IMR-90 (cell line): ENCODE results near the gene ANKRD1. TPM values are rescaled to one million over a fixed set of nuclear protein-coding genes. Genes with fewer than 3 reads are reported as not detected.
A peak's percentile ranks its signal among the peaks of the same experiment; 100 is the strongest.

Experiments used
- ATAC-seq: fragments of 200-7000 bp; cut with Tn5 transposase; 2 replicates; pipeline ENCODE4 v1.9.1; 2020; ENCODE audit warnings: low read depth, mild to moderate bottlenecking, moderate library complexity
- Bru-seq: library from RNA; stranded (reverse); fragments of 400-500 nt; gene quantifications from one replicate; lab custom pipeline; 2021; lab: Mats Ljungman, UMichigan
- BruChase-seq, 2 experiments: library from RNA; stranded (reverse); fragments of 400-500 nt; gene quantifications; one replicate each; lab custom pipeline; 2021; lab: Mats Ljungman, UMichigan
- BruUV-seq: library from RNA; stranded (reverse); fragments of 400-500 nt; replicated peaks from 2 replicates; lab custom pipeline; 2021; lab: Mats Ljungman, UMichigan
- CTCF ChIA-PET: fragments of 300-600 bp; formaldehyde crosslinking; extraction: SDS; loops from one replicate; lab custom pipeline; 2021; ENCODE audit warnings: antibody characterized with exemption; lab: Yijun Ruan, JAX
- POLR2A ChIA-PET: fragments of 300-600 bp; sonication (Branson Sonifier 250); formaldehyde crosslinking; loops from one replicate; lab custom pipeline; 2022; ENCODE audit warnings: antibody characterized with exemption; ENCODE audit not compliant: unreplicated experiment; lab: Charles Lee
- DNase-seq: peaks from one replicate; pipeline ENCODE4 v3.0.0; 2013
- H2AFZ ChIP-seq: replicated peaks from 2 replicates; pipeline ENCODE3; 2013; ENCODE audit warnings: low read length, mild to moderate bottlenecking; ENCODE audit not compliant: poor library complexity
- H2AK5ac ChIP-seq: 2 replicates; pipeline ENCODE4 v1.6.1; 2013; ENCODE audit warnings: low read depth, low read length, inconsistent platforms
- H2AK9ac ChIP-seq: replicated peaks from 2 replicates; pipeline ENCODE3; 2013; ENCODE audit warnings: mild to moderate bottlenecking, low read depth, low read length, moderate library complexity; ENCODE audit not compliant: poor library complexity
- H2BK120ac ChIP-seq: 2 replicates; pipeline ENCODE4 v1.6.1; 2013; ENCODE audit warnings: low read depth, low read length, inconsistent platforms
- H2BK15ac ChIP-seq: 3 replicates; pipeline ENCODE4 v1.6.1; 2013; ENCODE audit warnings: low read depth, low read length, inconsistent platforms
- H2BK20ac ChIP-seq: 2 replicates; pipeline ENCODE4 v1.6.1; 2013; ENCODE audit warnings: low read depth, mild to moderate bottlenecking, inconsistent platforms, low read length, moderate library complexity
- H2BK5ac ChIP-seq: 2 replicates; pipeline ENCODE4 v1.6.1; 2013; ENCODE audit warnings: mild to moderate bottlenecking, low read depth, low read length, inconsistent platforms; ENCODE audit not compliant: poor library complexity, severe bottlenecking
- H3K14ac ChIP-seq: replicated peaks from 2 replicates; pipeline ENCODE4 v1.6.1; 2013; ENCODE audit warnings: low read depth, low read length, inconsistent platforms
- H3K18ac ChIP-seq: 2 replicates; pipeline ENCODE4 v1.6.1; 2013; ENCODE audit warnings: low read depth, low read length, control low read depth
- H3K23ac ChIP-seq: 2 replicates; pipeline ENCODE4 v1.6.1; 2013; ENCODE audit warnings: low read depth, low read length, inconsistent platforms
- H3K27ac ChIP-seq: 2 replicates; pipeline ENCODE4 v1.5.1; 2013; ENCODE audit warnings: mild to moderate bottlenecking, control low read depth, low read length; ENCODE audit not compliant: insufficient read depth
- H3K27me3 ChIP-seq: 2 replicates; pipeline ENCODE4 v1.6.1; 2013; ENCODE audit warnings: low read length; ENCODE audit not compliant: control insufficient read depth, insufficient read depth
- H3K36me3 ChIP-seq: 2 replicates; pipeline ENCODE4 v1.6.1; 2013; ENCODE audit warnings: low read length, mixed read lengths; ENCODE audit not compliant: control insufficient read depth, insufficient read depth
- H3K4ac ChIP-seq: 2 replicates; pipeline ENCODE4 v1.6.1; 2013; ENCODE audit warnings: low read depth, low read length, inconsistent platforms
- H3K4me1 ChIP-seq: 2 replicates; pipeline ENCODE4 v1.6.1; 2013; ENCODE audit warnings: low read length, mixed read lengths; ENCODE audit not compliant: control insufficient read depth, insufficient read depth
- H3K4me2 ChIP-seq: 2 replicates; pipeline ENCODE4 v1.6.1; 2013; ENCODE audit warnings: low read depth, mild to moderate bottlenecking, control low read depth, low read length, moderate library complexity
- H3K4me3 ChIP-seq: 2 replicates; pipeline ENCODE4 v1.5.1; 2013; ENCODE audit warnings: low read depth, mild to moderate bottlenecking, control low read depth, low read length, moderate library complexity; ENCODE audit not compliant: insufficient read depth
- H3K56ac ChIP-seq: 2 replicates; pipeline ENCODE4 v1.6.1; 2013; ENCODE audit warnings: low read length, inconsistent platforms; ENCODE audit not compliant: insufficient read depth; ENCODE audit errors: extremely low read depth
- H3K79me1 ChIP-seq, 2 experiments: 2 replicates each; pipeline ENCODE4 v1.6.1; 2013; ENCODE audit warnings: low read length in 2 of 2, inconsistent platforms in 1 of 2, low read depth in 1 of 2
- H3K9ac ChIP-seq: 2 replicates; pipeline ENCODE4 v1.6.1; 2013; ENCODE audit warnings: low read depth, low read length, control low read depth
- H3K9me1 ChIP-seq: 2 replicates; pipeline ENCODE4 v1.6.1; 2013; ENCODE audit warnings: low read length, inconsistent platforms; ENCODE audit not compliant: insufficient read depth
- H3K9me3 ChIP-seq: 2 replicates; pipeline ENCODE4 v1.6.1; 2013; ENCODE audit warnings: low read length; ENCODE audit not compliant: control insufficient read depth, insufficient read depth
- H4K20me1 ChIP-seq: 2 replicates; pipeline ENCODE4 v1.6.1; 2013; ENCODE audit warnings: low read length, inconsistent platforms; ENCODE audit not compliant: insufficient read depth
- H4K5ac ChIP-seq: 2 replicates; pipeline ENCODE4 v1.6.1; 2013; ENCODE audit warnings: mild to moderate bottlenecking, low read depth, low read length, control low read depth
- H4K8ac ChIP-seq, 2 experiments: 2 replicates each; pipeline ENCODE4 v1.6.1; 2013; ENCODE audit warnings: low read depth in 2 of 2, low read length in 2 of 2, control low read depth in 1 of 2, inconsistent platforms in 1 of 2
- H4K91ac ChIP-seq: 2 replicates; pipeline ENCODE4 v1.6.1; 2013; ENCODE audit warnings: low read depth, low read length, inconsistent platforms; ENCODE audit not compliant: insufficient read depth
- BHLHE40 ChIP-seq: fragments of 150-350 bp; IDR thresholded peaks from 2 replicates; pipeline ENCODE4 v1.6.1; 2016; ENCODE audit warnings: mild to moderate bottlenecking, low read depth, low read length
- CEBPB ChIP-seq: IDR thresholded peaks from 2 replicates; pipeline ENCODE4 v1.6.1; 2012; ENCODE audit warnings: low read depth, low read length, improper control_type of control experiment
- FOS ChIP-seq: fragments of 150-350 bp; IDR thresholded peaks from 2 replicates; pipeline ENCODE4 v1.6.1; 2016; ENCODE audit warnings: low read depth, low read length
- MAFK ChIP-seq: IDR thresholded peaks from 2 replicates; pipeline ENCODE4 v1.6.1; 2012; ENCODE audit warnings: low read depth, low read length, improper control_type of control experiment
- NFE2L2 ChIP-seq: fragments of 150-350 bp; IDR thresholded peaks from 2 replicates; pipeline ENCODE4 v1.6.1; 2016; ENCODE audit warnings: low read depth, mild to moderate bottlenecking, low read length
- WGBS, 2 experiments: methylation state at CpG; one replicate each; pipeline versions ENCODE4 v1.1.5 to v1.1.7; 2013; ENCODE audit warnings: missing lambda C conversion rate in 2 of 2; ENCODE audit not compliant: insufficient read length in 1 of 2; ENCODE audit errors: extremely low coverage in 2 of 2; 5-methylcytosine and 5-hydroxymethylcytosine counted together
- dilution Hi-C: fragments of 300-500 bp; cut with HindIII; formaldehyde crosslinking; loops from one replicate; pipeline ENCODE4 v1.14.3; 2018; ENCODE audit warnings: low sequenced_read_pairs; ENCODE audit not compliant: unreplicated experiment
- in situ Hi-C: fragments of 300-500 bp; cut with MboI; formaldehyde crosslinking; loops from 3 replicates; pipeline ENCODE4 v1.14.3; 2019; ENCODE audit warnings: low sequenced_read_pairs, inconsistent platforms, mixed read lengths
- intact Hi-C: fragments of 100-400 bp; cut with micrococcal nuclease; formaldehyde crosslinking; loops from 2 replicates; pipeline ENCODE4 v1.10.0; 2022
- long read RNA-seq: library from polyadenylated mRNA; unstranded; transcript quantifications from one replicate; pipeline ENCODE4 v2.0.0, GENCODE V29; 2021; ENCODE audit not compliant: unreplicated experiment
- polyA plus RNA-seq, 3 experiments: library from polyadenylated mRNA; depleted of rRNA; stranded (reverse); fragments of >200 nt; gene quantifications; 2 replicates each; pipeline ENCODE4 v1.2.3, GENCODE V29; 2012; ENCODE audit warnings: low replicate concordance in 1 of 3
- total RNA-seq: library from RNA; depleted of rRNA; stranded (reverse); fragments of >200 nt; gene quantifications from 2 replicates; pipeline ENCODE4 v1.2.3, GENCODE V29; 2012; rRNA removed

Gene ANKRD1
- total RNA-seq (10.8 and 19.4 TPM in 2 replicates), polyA plus RNA-seq (2012; rRNA removed) (7.4 and 8.0 TPM in 2 replicates), Bru-seq, nascent RNA (percentile 63 among the genes with signal in this experiment), BruChase-seq, experiment 1, labeled RNA remaining after a 6-hour chase (percentile 32 among the genes with signal in this experiment), BruChase-seq, experiment 2, labeled RNA remaining after a 2-hour chase (percentile 45 among the genes with signal in this experiment)
- polyA plus RNA-seq (2012; cell fraction: cytosol; rRNA removed) = 1.1 and 2.0 TPM in 2 replicates
- polyA plus RNA-seq (2012; cell fraction: nucleus; rRNA removed; ENCODE audit: low replicate concordance) = 1.7 and 5.4 TPM in 2 replicates
- long read RNA-seq, partial matches to known transcripts = 0 of 2 reads
- long read RNA-seq, other reads (novel, unspliced or antisense) = 2 of 2 reads

DNA sequence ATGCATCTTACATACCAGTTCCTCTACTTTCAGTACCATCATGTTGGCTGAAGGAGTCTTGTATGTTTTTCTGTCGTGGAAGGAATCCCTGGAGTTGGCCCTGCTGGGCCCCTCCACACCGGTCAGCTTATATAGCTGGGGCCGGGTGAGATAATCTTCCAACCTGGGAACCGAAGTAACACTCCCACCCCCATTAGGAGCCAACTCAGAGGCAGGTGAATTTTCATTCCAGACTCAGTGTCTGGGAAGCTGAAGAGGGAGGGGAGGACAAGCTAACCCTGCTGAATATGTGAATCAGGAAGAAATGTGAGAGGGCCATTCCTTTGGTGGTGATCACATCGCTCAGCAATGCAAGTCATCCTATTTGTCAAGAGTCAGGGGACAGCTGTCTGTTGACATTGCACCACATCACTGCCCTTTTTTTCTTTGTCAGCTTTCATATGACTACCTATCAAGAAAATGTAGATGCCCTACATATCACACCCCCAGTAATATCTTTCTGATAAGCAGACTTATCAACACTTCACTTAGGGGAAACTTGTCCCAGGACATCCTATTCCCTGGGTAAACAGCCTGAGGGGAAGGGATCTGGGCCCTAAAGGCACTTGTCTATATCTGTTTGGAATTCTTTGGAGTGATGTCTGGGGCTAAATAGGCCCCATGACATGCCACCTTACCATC, at the start of gene ANKRD1:
Gene ANKRD1 (minus strand): TSS at position 102 of the 681 bp plus-strand sequence. CDS start 60 bp downstream, at position 42.
- in situ Hi-C loops (loop anchor here (25.0 kb wide), 1 partner anchor 991 kb away; the partner anchor contains the start of genes BTAF1 and FGFBP3), dilution Hi-C loops (no loop called here), intact Hi-C loops (loop anchor here (1.0 kb wide), 1 partner anchor 9 kb away; no protein-coding TSS in a partner anchor)
- Histone ChIP-seq H3K27ac (peak within 1 kb of the TSS; percentile 43; the same call in 1 of the 2 replicates), H3K9ac (peak within 1 kb of the TSS; percentile 25; the same call in 1 of the 2 replicates), H4K5ac (peak within 1 kb of the TSS; percentile 31; the same call in 1 of the 2 replicates), H3K23ac (peak within 1 kb of the TSS; percentile 21), H2BK20ac (peak within 1 kb of the TSS; percentile 94), H3K4me3 (peak within 1 kb of the TSS; percentile 6; the same call in 1 of the 2 replicates), H2AK5ac (peak within 1 kb of the TSS; percentile 95), H3K14ac (peak within 1 kb of the TSS; percentile 77), H4K91ac (peak within 1 kb of the TSS; percentile 96), H3K9me1 (0 out of 2 replicates have a peak, but pooled peaks cover 4% of the 10 kb centered on the region), H3K36me3 (no peaks in the 10 kb centered on the region), H3K79me1 (0 out of 4 replicates have a peak, but pooled peaks cover 0 to 5% of the 10 kb centered on the region in 2 experiments), H3K4me1 (peaks cover 7% of the 10 kb centered on the region), H2AK9ac (peak within 1 kb of the TSS; percentile 8), H3K4me2 (peak within 1 kb of the TSS; percentile 39; the same call in 1 of the 2 replicates), H2BK120ac (peak within 1 kb of the TSS; percentile 92), H4K20me1 (no peaks in the 10 kb centered on the region), H2AFZ (peak within 1 kb of the TSS; percentile 74), H3K9me3 (no peaks in the 10 kb centered on the region), H2BK15ac (peak within 1 kb of the TSS; percentile 72), H3K4ac (peak within 1 kb of the TSS; percentile 86), H2BK5ac (peak within 1 kb of the TSS; percentile 83), H4K8ac (peak within 1 kb of the TSS; percentile 71 to 76; a peak in 3 of 4 replicates), H3K56ac (peak within 1 kb of the TSS; percentile 62), H3K18ac (peak within 1 kb of the TSS; percentile 73; the same call in 1 of the 2 replicates), H3K27me3 (no peaks in the 10 kb centered on the region)
- ChIA-PET CTCF (interaction anchor here (1.1 kb wide), 1 partner anchor 9 kb away, joined by 4 read pairs; no protein-coding TSS in a partner anchor), POLR2A (interaction anchor here (1.4 kb wide), 1 partner anchor 9 kb away, joined by 5 read pairs; no protein-coding TSS in a partner anchor)
- no TSS peak for BruUV-seq
- no peak for TF ChIP-seq BHLHE40
- TF ChIP-seq CEBPB = peak; percentile 83
- 0 out of 2 replicates have a peak, but pooled peaks have one; percentile 33 for TF ChIP-seq FOS
- peak; percentile 76; the same call in 1 of the 2 replicates for TF ChIP-seq NFE2L2
- TF ChIP-seq MAFK = peak; percentile 19; the same call in 1 of the 2 replicates
- DNase-seq (peak; percentile 87), ATAC-seq (peak; percentile 87)
- 17% methylated on average over 1 of the region's 5 CpGs; no CpG with 5 or more reads in 1 of the 2 experiments for WGBS, 2 experiments
